Muscle of back (tissue), 11 donors: Measurements from ENCODE around the gene EMID1. TPM values are rescaled to one million over a fixed set of nuclear protein-coding genes. Genes with fewer than 3 reads are reported as not detected.
A peak's percentile ranks its signal among the peaks of the same experiment; 100 is the strongest.
"Not testable (repeated sequence)": the region's sequence is repeated elsewhere in the genome, so short reads cannot be mapped to it uniquely, and the experiment has no call there.

Experiments used
- DNase-seq, 3 donors: peaks; one replicate each; pipeline versions ENCODE4 v3.0.0 to v3.0.0-alpha.2; 2013
- polyA plus RNA-seq, 10 donors: library from polyadenylated mRNA; unstranded; fragments of 120-200 nt; gene quantifications; one replicate each; pipeline ENCODE4 v1.2.1, GENCODE V29; 2013; ENCODE audit not compliant: insufficient read length in 10 of 10

Gene EMID1
- polyA plus RNA-seq, 10 donors, result 5.5 to 10.7 (median 6.5) TPM

DNA sequence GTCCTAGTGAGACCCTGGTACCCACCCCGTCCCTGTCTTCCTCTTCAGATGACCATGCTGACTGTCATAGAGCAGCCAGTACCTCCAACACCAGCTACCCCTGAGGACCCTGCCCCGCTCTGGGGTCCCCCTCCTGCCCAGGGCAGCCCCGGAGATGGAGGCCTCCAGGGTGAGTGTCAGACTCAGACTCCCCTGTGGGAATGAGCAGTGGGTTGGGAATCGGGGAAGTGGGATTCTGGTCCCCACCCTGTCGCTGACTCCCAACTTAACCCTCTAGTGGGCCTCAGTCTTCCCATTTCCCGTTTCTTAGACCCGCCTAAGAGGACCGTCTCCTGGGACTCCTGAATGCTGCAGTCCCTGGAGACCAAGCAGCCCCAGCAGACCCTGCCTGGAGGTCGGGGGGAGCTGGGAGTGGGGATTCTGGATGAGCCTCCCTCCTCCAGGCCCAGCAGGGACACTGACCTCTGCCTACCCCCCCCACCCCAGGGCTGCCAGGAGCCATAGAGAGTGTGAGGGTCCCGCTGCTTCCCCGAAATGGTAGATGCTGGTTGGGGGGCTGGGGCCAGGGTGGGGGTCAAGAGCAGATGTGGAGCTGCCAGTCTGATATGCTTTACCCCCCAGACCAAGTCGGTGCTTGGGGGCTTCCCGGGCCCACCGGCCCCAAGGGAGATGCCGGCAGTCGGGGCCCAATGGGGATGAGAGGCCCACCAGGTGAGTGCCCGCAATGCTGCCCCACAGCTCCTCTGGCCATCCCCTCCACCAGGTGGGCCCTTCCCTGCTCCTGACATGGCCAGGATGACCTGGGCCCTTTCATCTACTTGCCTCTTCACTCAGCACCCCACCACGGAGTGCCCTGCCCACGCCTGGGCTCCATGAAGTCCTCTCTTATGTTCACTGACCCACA lies 25.5 kb downstream of the EMID1 start:
- DNase-seq, result no peak

DNA sequence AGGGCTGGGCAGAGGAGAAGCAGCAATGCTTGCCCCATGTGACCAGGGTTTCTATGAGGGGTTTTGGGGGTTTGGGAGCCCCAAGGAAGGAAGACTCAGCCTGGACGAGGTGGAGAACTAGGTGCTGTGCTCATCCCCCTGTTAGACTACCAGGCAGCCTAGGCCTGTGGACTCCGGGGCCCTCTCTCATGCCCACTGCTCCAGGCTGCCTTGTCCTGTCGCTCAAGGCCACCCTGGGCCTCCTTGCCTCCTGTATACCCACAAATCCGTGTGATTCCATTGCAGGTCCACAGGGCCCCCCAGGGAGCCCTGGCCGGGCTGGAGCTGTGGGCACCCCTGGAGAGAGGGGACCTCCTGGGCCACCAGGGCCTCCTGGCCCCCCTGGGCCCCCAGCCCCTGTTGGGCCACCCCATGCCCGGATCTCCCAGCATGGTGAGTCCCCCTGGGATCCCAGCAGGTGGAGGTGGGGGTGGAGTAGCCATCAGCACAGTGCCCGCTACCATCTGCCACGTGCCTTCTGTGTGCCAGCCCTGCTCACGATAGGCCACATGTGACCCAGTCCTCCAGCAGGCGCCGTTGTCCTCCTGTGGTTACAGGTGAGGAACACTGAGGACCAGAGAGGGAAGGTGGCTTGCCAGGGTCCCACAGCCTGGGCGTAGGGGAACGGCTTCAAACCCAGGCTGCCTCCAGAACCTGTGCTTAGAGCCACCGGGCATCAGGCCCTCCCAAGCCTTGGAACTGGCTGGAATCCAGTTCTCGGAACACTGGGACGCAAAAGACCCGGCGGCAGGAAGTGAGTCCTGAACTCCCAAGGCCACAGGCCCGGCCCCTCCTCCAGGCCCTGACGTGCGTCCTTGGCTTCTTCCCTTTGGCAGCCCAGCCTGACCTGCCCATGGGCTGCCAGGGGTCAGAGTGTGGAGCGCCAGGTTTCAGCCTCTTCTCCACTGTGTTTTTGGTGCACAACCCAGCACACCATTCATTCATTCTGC lies 26.6 kb downstream of the EMID1 start:
- DNase-seq, result no peak

DNA sequence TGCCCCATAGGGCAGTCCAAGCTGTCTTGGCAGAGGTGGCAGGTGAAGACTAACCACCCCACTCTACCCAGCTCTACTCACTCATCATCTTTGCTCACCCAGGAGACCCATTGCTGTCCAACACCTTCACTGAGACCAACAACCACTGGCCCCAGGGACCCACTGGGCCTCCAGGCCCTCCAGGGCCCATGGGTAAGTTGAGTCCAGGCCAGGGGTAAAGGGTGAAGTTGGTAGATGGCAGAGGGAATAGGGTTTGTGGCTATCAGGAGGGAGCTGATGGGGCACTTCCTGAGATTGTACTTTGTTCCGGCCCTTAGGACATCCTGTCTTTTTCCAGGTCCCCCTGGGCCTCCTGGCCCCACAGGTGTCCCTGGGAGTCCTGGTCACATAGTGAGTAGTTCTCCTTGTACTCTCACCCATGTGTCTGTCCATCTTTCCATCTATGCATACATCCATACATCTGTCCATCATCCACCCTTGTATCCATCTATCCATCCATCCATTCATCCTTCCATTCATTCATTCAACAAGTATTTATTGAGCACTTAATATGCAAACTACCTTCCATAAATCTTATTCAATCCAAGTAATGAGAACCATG lies 27.7 kb downstream of the EMID1 start:
- no peak for DNase-seq

DNA sequence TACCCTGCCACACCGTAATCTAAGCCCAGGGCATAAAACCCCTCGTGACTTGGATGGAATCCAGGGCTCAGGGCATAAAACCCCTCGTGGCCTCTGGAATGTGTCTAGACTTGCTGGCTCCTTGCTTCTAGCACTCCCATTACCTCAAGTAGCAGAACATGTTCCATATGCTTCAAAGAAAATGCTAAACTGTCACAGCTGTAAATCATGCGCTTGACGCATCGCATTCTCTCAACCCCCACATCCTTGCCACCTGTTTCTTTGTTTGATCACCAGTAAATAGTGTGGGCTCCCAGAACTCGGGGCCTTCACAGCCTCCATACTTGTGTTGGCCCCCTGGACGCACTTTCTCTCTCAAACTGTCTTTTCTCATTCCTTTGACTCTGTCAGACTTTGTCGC lies 34.8 kb downstream of the EMID1 start:
- DNase-seq, result not testable (repeated sequence)

DNA sequence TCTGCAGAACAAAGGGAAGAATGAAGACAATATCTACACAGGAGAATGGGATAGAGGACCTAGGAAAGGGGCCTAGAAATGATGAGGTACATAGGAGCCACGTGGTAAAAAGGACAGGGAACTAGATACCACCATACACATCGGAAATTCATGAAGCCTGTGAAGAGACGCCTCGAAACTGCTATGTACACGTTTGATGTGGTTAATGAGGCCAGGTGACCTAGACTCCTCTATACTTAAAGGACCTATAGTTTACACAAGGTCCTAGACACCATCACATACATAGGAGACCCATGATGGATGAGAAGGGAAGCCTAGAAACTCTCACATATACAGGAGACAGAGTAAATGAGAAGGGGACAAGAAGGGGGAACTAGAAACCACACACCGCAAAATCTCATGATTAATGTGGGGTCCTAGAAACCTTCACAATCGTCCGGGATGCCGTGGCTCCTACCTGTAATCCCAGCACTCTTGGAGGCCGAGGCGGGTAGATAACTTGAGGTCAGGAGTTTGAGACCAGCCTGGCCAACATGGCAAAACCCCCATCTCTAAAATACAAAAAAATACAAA lies 38.3 kb downstream of the EMID1 start:
- no peak for DNase-seq

DNA sequence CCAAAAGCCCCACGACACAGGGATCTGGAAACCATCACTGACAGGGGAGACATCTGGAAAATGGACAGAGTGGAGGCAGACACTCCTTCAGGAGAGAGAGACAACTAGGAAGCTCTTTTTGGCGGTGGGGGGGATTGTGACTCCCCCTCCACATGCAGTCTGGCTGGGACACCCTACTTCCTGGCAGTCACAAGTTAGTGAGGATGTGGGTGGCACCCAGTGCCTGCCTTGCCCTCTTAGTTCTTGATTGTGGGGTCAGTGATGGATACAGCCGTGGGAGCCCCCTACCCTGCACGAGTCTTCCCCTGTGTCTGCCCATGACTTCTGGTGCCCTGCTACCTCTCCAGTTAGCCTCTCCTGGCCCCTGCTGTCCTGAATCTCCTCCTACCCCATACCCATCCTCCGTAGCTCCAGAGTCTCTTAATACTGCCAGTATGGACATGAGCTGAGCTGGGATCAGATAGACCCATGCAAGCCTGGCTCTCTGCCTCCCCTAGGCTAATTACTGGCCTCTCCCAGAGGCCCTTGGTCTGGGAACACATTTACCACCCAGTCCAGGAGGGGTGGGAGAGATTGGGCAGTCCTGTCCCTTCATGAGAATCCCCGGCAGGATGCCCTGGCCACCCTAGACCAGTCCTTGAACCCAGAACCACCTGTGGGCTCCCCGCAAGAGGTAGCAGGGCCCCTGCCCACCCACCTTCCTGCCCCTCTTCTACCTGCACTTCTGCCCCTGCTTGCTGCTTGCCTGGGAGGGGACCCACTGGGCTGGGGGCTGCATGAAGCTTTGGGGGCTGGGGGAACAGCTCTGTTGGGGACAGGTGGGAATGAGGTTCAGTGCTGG lies 39.3 kb downstream of the EMID1 start:
- no peak for DNase-seq

DNA sequence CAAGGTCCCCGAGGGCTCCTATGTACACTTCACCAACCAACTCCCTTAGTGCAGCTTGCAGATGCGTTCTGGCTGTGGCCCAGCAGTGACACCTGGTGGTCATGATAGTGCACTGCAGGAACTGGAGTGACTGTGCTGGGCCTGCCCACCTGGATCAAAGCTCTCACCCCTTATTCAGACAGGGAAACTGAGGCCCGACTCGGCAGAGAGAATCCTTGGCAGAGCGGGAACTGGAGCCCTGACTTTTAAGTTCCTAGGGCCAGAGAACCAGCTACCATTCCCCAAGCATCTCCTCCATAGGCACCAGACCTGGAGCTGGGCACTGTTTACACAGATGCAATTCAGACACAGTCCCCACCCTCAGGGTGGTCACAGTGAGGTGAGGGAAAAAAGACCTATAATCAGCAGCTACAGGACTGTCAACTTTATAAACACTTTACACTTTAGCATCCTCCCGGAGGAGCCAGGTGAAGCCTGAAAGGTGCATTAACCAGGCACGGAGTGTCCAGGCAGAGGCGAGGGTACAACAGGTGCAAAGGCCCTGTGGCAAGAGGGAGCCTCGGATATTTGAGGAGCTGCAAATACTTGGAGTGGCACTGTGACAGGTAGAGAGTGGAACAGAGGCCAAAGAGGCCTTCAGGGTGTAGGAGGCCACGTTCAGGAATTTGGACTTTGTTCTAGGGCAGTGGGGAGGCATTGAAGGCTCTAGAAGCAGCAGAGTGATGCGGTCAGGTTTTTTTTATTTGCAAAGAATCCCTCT lies 40.1 kb downstream of the EMID1 start:
- peak; percentile 48 to 77 (median 67) for DNase-seq

DNA sequence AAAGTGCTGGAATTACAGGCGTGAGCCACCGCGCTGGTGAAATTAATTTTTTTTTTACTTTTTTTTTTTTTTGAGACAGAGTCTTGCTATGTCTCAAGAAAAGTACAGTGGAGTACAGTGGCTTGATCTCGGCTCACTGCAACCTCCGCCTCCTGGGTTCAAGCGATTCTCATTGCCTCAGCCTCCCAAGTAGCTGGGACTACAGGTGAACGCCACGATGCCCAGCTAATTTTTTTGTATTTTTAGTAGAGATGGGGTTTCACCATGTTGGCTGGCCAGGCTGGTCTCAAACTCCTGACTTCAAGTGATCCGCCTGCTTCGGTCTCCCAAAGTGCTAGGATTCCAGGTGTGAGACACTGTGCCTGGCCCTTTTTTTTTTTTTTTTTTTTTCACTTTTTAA lies 42.2 kb downstream of the EMID1 start:
- DNase-seq, result not testable (repeated sequence)

DNA sequence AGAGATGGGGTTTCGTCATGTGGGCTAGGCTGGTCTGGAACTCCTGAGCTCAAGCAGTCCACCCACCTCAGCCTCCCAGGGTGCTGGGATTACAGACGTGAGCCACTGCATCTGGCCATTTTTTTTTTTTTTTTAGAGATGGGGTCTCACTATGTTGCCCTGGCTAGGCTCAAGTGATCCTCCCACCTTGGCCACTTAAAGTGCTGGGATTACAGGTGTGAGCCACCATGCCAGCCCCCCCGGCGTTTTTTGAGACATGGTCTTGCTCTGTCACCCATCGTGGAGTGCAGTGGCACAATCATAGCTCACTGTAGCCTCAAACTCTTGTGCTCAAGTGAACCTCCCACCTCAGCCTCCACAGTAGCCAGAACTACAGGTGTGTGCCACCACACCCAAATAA lies 45.6 kb downstream of the EMID1 start:
- DNase-seq, result no peak

DNA sequence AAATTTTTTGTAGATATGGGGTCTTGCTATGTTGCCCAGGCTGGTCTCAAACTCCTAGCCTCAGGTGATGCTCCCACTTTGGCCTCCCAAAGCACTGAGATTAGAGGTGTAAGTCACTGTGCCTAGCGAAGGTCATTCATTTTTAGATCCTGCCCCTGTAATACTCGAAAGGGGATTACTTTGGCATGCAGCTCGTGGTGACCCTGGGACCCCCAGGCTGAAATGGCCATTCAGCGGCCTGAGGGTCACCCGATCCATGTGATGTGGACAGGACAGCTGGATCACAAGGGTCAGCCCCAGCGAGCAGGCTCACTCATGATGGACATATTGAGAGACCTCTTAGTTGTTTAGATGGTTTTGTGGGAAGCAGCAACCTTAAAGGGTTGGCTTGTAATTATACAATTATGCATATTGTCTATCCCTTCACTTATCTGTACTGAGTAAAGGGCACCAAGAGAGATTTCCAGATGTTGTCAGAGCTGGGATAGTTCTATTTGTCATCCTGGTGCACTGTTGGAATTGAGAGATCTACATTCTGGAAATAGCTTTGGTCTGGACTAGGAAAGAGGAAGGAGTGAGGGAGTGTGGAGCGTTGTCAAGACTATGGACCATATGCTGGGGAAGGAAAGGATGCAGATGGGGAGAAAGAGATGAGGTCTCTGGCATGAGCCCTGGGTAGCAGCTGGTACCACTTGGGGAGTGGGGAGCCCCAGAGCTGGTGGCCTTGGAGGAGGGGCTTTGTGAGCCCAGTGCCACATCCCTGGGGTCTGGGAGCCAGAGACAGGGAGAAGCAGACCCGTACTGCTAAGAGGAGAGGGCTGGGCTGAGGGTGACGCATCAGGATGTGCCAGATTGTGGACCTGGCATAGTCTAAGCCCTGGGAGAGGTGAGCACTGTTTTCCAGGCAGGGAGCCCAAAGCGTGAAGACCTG lies 46.5 kb downstream of the EMID1 start:
- DNase-seq, result no peak

DNA sequence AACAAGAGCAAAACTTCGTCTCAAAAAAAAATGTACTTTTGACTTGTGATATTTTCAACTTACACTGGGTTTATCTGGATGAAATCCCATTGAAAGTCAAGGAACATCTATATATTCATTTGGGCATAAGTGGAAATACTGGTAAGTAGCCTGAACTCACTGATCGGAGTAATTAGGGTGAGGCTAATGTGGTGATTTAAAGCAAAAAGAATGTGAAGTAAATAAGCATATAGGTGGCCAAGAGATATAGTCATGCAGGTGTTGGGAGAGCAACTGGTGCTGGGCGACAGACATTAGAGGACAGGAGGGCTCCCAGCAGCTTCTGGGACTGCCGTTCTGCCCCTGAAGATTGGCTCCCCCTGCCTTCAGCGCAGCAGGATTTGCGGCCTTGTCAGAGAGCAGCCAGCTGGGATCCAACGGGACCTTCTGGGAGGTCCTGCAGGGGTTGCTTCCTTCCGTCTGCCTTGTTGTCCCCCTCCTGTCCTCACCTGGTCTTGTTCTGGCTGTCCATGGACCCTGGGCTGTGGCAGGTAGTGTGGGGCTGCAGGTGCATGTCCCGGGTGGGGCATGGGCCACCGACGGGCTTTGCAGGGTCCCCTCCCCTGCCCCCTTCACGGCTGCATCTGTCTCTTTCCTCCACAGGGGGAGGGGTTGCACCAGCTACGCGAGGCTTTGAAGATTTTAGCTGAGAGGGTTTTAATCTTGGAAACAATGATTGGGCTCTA lies 48.0 kb downstream of the EMID1 start:
- no peak for DNase-seq

DNA sequence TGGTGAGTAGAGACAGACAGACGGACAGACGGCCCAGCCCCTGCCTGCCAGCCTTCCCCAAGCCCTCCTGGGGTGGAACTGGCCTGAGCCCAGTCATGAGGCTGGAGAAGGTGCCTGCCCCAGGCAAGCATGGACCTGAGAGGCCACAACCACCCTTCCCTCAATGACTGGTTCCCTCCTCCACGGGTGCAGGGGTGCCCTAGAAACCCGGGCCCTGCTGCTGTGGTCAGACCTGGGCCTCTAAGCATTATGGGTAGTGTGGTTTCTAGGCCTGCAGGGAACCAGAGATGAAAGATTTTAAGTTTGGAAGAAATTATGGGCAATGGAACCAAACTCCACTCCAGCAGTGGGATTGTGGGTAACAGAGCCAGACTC lies 48.6 kb downstream of the EMID1 start:
- DNase-seq, result no peak

DNA sequence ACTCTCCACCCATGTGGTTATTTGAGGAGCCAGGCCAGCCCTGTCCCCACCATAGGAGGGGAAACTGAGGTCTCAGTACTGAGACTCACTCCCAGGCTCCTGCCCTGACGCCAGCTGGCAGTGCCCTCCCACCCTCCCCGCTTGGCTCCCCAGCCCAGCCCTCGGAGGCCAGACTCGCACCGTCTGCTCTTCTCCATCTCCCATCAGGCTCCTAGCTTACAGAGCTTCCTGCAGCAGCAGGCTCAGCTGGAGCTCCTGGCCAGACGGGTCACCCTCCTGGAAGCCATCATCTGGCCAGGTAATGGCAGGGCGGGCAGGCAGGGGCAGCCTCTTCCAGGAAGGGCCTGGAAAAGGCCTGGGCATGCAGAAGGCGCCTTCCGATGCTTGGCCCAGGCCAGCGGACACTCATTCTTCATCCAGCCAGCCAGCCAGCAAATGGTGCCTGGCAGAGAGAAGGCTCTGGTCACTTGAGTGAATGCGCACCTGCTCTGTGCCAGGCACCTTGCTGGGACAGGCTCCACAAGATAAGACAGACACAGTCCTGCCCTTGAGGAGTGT lies 49.4 kb downstream of the EMID1 start:
- no peak for DNase-seq

DNA sequence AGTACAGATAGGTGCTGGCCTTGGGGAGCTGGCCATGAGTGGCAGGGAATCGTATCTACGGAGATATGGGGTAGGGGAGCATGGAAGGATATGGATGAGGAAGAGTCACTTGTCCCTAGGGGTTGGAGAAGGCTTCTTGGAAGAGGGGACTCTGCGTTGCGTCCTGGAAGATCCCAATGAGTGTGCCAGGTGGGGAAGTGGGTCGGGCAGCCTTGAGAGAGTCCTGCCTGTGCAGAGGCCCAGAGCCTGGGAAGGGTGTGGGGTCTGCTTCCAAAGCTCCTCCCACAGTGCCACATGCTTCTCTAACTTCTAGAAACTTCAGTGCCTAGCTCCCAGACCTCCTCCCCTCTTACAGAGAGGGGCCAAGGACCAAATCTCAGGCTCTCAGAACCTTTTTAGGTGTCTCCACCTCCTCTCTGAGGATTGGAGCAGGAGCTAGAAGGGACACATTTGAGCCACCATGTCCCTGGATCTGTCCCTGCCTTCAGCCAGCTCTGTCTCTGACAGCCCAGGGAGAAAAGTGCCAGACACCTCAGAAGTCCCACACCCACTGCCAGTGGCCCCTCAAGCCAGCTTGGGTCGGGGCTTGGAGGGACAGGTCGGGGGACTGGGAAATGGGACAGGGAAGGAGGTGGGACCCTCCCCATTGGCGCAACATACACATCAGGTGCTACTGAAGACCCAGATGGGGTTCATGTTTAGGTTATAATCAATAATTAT lies 51.1 kb downstream of the EMID1 start:
- DNase-seq, result no peak

DNA sequence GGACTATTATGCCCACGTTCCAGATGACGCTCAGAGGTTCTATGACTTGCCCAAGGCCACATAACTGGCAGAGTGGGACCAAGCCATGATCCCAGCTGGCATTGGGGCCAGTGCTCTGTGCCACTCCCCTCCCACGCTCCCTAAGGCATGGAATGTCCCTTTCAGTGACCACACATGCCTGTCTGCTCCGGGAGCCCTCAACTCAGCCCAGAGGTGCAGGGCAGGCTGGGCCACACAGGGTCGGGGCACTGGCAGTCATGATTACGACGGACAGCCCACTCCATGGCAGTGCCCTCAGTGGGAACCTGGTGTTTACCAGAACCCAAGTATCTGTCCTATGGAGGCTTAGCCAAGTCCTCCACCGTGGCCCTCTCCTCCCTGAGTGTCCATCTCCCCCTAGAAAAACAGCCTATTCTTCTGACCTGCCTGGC lies 52.1 kb downstream of the EMID1 start:
- no peak for DNase-seq

DNA sequence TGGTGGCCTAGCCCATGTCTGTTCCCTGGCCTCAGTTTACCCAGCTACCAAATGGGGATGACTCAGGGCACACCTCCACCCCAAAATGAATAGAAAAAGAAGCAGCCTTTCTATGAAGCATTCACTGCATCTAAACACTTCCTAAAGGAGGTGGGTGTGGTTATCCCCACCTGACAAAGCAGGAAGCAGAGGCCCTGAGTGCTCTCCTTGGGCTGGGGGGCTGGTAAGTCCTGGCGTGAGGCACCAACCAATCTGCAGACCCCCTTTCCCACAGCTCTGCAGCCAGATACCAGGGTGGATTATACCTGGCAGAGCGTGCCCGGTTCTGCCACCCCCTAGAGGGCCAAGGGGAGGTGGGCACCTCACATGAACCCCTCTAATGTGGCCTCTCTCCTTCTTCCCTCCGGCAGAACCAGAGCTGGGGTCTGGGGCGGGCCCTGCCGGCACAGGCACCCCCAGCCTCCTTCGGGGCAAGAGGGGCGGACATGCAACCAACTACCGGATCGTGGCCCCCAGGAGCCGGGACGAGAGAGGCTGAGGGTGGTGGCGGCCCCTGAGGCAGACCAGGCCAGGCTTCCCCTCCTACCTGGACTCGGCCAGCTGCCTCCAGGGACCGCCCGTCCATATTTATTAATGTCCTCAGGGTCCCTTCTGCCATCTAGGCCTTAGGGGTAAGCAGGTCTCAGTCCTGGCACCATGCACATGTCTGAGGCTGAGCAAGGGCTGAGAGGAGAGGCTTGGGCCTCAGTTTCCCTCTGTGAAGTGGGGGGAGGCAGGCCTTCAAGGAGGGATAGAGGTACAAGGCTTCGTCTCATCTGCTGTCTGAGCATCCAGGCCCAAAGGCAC lies 52.9 kb downstream of the EMID1 start:
- DNase-seq, result no peak
